GM18526 (cell line): Measurements from ENCODE around the gene ACP6.

Experiments
- POLR2A ChIP-seq: IDR thresholded peaks from 3 replicates; pipeline ENCODE4 v1.6.1; 2011; ENCODE audit not compliant: insufficient read length; ENCODE audit errors: extremely low read depth

ACP6 gene

GRCh38 chr1:147630447-147630846 lies 39.9 kb downstream of the ACP6 start:
- TF ChIP-seq POLR2A, result no peak

GRCh38 chr1:147630022-147630421 lies 40.3 kb downstream of the ACP6 start:
- TF ChIP-seq POLR2A, result no peak

- no peak for TF ChIP-seq POLR2A
Measured at GRCh38 chr1:147628441-147628840, 41.9 kb downstream of the ACP6 start.

GRCh38 chr1:147627435-147628110 lies 42.8 kb downstream of the ACP6 start:
- TF ChIP-seq POLR2A, result no peak

GRCh38 chr1:147626739-147627138 lies 43.6 kb downstream of the ACP6 start:
- TF ChIP-seq POLR2A, result no peak

GRCh38 chr1:147626291-147626690 lies 44.0 kb downstream of the ACP6 start:
- TF ChIP-seq POLR2A, result no peak

GRCh38 chr1:147625362-147625995 lies 44.8 kb downstream of the ACP6 start:
- TF ChIP-seq POLR2A, result no peak

- TF ChIP-seq POLR2A, result no peak
Measured at GRCh38 chr1:147624529-147624928, 45.8 kb downstream of the ACP6 start.

- TF ChIP-seq POLR2A, result no peak
Measured at GRCh38 chr1:147624011-147624410, 46.3 kb downstream of the ACP6 start.

- no peak for TF ChIP-seq POLR2A
Measured at GRCh38 chr1:147622731-147623130, 47.6 kb downstream of the ACP6 start.

GRCh38 chr1:147620543-147620942 lies 49.8 kb downstream of the ACP6 start:
- no peak for TF ChIP-seq POLR2A

GRCh38 chr1:147619741-147620140 lies 50.6 kb downstream of the ACP6 start:
- TF ChIP-seq POLR2A, result no peak

- no peak for TF ChIP-seq POLR2A
Measured at GRCh38 chr1:147618771-147619170, 51.6 kb downstream of the ACP6 start.

GRCh38 chr1:147618077-147618569 lies 52.2 kb downstream of the ACP6 start:
- no peak for TF ChIP-seq POLR2A

- TF ChIP-seq POLR2A, result no peak
Measured at GRCh38 chr1:147613506-147613905, 56.8 kb downstream of the ACP6 start.

GRCh38 chr1:147612366-147612765 lies 58.0 kb downstream of the ACP6 start:
- TF ChIP-seq POLR2A, result no peak

GRCh38 chr1:147611586-147611985 lies 58.7 kb downstream of the ACP6 start:
- TF ChIP-seq POLR2A, result no peak
